Measurements from ENCODE around the gene CHST15. TPM values are rescaled to one million over a fixed set of nuclear protein-coding genes. Genes with fewer than 3 reads are reported as not detected.
"Not testable (repeated sequence)": the region's sequence is repeated elsewhere in the genome, so short reads cannot be mapped to it uniquely, and the experiment has no call there.

The CHST15 gene
- total RNA-seq, 2 donors from 2014 or later: 0.80 to 7.8 TPM

DNA sequence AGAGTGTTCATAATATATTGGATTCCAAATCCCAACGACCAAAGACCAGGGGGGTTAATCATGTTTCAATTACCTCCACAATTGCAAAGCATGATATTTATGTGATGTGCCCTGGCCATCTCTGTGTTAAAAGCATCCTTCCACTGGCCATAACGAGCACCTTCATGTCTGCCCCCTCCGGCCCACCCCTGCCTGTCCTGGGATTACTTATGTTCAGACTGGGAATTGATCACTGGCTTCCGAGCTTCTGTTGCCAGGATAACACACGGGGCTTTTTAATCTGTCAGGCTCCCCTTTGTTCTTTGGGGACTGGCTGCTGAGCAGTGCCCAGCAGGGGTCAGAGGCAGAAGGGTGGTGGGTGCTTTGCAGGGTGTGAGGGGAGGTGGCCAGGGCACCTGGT lies 13.7 kb upstream of the CHST15 start:
- no peak overlapping the region for H3K27ac Mint-ChIP-seq
- ATAC-seq (no peak), DNase-seq (ENCODE audit: low spot score in 2 of 2) (no peak)
- H3K9me3 Mint-ChIP-seq: peaks cover 4 to 6% of the 10 kb centered on the region in 2 donors
- H3K36me3 Mint-ChIP-seq: no peaks in the 10 kb centered on the region

DNA sequence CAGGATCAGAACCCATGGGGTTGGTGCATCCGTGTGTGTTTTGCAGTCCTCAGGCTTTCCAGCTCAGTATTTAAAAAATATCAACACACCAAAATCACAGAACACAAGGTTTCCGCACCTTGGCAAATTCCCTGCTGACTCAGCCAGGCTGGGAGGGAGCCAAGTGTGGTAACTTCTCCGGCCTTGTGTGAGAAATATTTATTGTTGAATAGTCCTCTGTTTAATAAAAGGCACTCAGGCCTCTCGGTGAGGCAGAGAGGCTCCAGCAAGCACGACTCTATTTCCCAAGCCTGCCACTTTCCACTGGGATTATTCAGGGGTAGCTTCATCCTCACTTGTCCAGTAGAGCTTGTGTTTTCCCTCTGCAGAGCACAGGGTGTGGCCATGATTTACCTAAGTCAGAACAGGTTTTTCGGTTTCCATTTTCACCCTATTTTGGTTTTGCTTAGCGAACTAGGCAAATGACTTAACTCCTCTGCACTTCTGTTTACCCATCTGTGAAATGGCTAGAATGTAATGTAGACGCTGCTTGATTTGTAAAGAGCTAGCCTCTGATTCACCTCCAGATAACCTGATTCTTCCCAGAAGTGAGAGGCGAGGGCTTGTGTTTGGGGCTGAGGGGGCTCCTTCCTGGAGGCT lies 13.0 kb upstream of the CHST15 start:
- Mint-ChIP-seq H3K36me3 (no peaks in the 10 kb centered on the region), H3K9me3 (peaks cover 4 to 6% of the 10 kb centered on the region in 2 donors), H3K27ac (no peak overlapping the region)
- ATAC-seq: peak in 1 of 2 donors; percentile 69
- no peak for DNase-seq (ENCODE audit: low spot score in 2 of 2)

DNA sequence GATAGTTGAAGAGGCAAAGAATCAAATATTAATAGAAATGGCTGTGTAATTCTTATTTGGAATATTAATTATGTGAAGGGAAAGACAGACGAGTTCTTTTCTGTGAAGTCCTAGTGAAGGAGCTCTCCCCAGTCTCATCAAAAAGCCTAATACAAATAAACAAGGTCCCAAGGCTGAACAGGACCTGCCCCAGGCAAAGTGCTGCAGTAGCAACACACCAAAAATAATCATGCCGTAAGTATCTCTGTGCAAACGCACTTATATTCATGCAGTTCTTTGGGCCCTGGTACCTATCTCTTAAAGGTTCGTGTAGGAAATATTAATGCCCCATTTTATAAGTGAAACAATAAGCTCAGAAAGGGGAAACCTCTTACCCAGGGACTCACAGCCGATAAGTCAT lies 12.2 kb upstream of the CHST15 start:
- ATAC-seq: no peak
- Mint-ChIP-seq H3K27ac (no peak overlapping the region), H3K36me3 (peaks cover 0 to 3% of the 10 kb centered on the region in 2 donors)

DNA sequence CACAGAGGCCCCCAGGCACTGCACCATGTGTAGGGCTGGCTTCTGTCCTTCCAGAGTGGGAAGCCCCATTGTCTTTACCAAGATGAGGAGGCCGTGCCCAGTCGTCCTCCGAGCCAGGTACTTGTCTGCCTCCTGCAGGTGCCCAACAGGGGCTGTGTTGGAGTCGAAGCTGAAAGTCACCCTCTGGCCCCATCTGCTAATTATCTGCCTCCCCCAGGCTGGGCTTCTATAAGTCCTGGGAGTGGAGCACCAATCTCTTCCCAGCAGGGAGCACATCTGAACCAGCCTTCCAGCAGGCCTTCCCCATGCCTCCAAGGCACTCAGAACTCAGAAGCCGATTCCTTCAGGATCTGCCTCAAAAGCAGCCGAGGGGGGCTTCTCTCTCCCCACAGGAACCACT lies 11.6 kb upstream of the CHST15 start:
- Mint-ChIP-seq H3K27ac (no peak overlapping the region), H3K9me3 (peaks cover 4 to 6% of the 10 kb centered on the region in 2 donors), H3K36me3 (peaks cover 0 to 6% of the 10 kb centered on the region in 2 donors)
- DNase-seq (ENCODE audit: low spot score in 2 of 2) (no peak), ATAC-seq (no peak)

More for the DNA sequence above, 12.2 kb upstream of the CHST15 start:
- H3K9me3 Mint-ChIP-seq: peaks cover 4 to 6% of the 10 kb centered on the region in 2 donors
- DNase-seq (ENCODE audit: low spot score in 2 of 2): no peak

DNA sequence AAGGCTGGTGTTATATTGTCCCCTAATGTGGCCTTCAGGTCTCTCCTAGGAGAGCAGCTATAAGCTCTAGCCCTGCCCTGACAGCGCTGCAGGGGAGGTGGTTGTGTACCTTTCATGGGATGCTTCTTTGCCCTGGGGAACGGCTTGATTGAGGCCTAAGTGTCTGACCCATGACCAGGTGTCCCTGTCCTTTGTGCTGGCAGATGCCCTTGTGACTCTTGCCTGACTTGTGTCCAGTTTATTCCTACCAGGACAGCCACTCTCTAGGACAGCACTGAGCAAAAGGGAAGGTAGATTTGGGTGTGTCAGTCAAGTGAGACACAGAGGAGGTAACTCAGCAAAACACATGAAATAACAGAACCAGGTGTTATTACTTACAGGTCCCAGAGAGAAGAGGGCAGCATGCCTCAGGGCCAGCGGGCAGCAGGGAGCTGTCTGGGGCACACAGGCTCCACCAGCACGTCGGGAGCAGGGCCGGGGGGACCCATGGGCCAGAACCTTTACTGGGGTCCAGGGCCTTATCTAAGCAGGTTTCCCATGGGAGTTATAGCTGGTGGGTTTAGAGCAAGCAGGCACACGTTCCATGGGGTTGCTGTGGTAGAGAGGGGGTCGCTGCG lies 10.7 kb upstream of the CHST15 start:
- H3K9me3 Mint-ChIP-seq: peaks cover 4 to 6% of the 10 kb centered on the region in 2 donors
- ATAC-seq: no peak
- no peak for DNase-seq (ENCODE audit: low spot score in 2 of 2)
- peaks cover 0 to 6% of the 10 kb centered on the region in 2 donors for H3K36me3 Mint-ChIP-seq
- no peak overlapping the region for H3K27ac Mint-ChIP-seq

DNA sequence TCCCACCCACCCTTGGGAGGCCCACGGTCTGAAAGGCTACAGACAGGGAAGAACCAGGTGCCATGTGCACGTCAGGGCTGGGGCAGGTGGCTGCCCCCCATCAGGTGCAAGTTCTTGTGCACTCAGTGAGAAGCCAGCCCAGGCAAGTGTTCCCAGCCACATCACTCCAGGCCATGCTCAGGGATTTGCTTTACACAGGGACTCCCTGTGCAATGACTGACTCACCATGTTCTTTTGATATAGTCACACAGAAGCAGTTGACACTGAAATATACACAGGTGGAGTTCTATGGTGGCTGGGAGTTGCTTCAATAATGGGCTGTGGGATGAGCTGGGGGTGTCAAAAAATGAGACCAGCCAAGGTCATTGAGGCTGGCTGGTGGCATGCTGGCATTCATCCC lies 8.0 kb upstream of the CHST15 start:
- Mint-ChIP-seq H3K27ac (no peak overlapping the region), H3K9me3 (peaks cover 4 to 6% of the 10 kb centered on the region in 2 donors), H3K36me3 (peaks cover 0 to 7% of the 10 kb centered on the region in 2 donors)
- no peak for DNase-seq (ENCODE audit: low spot score in 2 of 2)
- no peak for ATAC-seq

DNA sequence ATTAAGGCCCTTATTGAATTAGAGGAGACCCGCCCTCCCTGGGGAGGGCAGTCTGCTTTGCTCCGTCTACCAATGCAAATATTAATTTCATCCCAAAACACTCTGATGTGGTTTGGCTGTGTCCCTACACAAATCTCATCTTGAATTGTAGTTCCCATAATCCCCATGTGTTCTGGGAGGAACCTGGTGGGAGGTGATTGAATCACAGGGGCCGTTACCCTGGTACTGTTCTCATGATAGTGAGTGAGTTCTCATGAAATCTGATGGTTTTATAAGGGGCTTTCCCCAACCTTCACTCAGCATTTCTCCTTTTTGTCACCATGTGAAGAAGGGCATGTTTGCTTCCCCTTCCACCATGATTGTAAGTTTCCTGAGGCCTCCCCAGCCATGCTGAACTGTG lies 7.3 kb upstream of the CHST15 start:
- DNase-seq (ENCODE audit: low spot score in 2 of 2); H3K27ac Mint-ChIP-seq; H3K9me3 Mint-ChIP-seq: not testable (repeated sequence)
- ATAC-seq: peak in 1 of 2 donors; percentile 44
- H3K36me3 Mint-ChIP-seq: peaks cover 0 to 13% of the 10 kb centered on the region in 2 donors

DNA sequence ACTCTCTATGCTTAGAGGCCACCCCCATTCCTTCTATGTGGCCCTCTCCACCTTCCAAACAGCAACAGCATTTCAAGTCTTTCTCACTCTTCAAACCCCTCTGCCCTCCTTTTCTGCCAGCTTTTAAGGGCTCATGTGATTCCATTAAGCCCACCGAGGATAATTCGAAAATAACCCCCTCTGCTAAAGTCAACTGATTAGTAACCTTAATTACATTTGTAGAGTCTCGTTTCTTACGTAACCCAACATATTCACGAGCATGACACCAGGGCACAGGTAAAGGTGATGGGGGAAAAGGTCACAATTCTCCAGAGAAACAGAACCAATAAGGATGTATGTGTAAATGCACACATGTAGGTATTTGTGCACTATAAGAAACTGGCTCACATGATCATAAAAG lies 6.7 kb upstream of the CHST15 start:
- Mint-ChIP-seq H3K27ac (no peak overlapping the region), H3K9me3 (peaks cover 4 to 6% of the 10 kb centered on the region in 2 donors), H3K36me3 (peaks cover 0 to 13% of the 10 kb centered on the region in 2 donors)
- DNase-seq (ENCODE audit: low spot score in 2 of 2) (no peak), ATAC-seq (no peak)

DNA sequence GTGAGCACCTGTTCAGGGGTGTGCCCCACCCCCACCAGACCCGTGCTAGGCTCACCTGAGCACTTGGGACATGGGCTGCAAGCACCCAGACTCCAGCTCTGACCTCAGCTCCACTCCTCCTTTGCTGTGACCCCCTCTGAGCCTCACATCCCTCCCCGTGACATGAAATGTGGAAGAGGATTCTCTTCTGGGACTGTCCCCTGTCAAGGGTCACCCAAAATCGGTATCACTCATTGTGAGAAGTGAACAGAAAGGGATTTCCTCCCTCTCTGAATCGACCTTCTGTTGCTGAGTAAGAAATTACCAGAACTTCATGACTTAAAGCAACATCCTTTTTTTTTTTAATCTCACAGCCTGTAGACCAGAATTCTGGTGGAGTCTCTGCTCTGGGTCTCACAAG lies 6.2 kb upstream of the CHST15 start:
- DNase-seq (ENCODE audit: low spot score in 2 of 2): no peak
- peak; percentile 68 to 76 for ATAC-seq
- peaks cover 4 to 6% of the 10 kb centered on the region in 2 donors for H3K9me3 Mint-ChIP-seq
- peaks cover 0 to 13% of the 10 kb centered on the region in 2 donors for H3K36me3 Mint-ChIP-seq
- no peak overlapping the region for H3K27ac Mint-ChIP-seq

DNA sequence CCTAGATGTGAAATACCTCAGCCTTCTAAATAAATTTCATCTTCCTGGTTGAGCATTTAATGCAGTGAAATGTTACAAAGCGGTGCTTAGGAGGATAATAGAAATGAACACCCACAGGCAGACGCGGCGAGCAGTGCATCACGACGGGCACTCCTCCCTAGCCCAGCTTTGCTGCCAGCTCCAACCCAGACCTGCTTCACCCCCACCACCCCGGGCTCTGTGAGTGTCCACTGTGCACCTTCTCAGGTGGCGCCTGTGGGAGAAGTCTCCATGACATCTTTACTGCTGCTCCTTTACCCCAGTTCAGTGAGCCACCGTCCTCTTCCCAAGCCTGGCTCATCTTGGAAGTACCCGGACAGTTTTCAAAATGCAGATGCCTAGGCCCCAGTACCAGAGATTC lies 5.2 kb upstream of the CHST15 start:
- Mint-ChIP-seq H3K9me3 (no peaks in the 10 kb centered on the region), H3K27ac (no peak overlapping the region), H3K36me3 (peaks cover 0 to 13% of the 10 kb centered on the region in 2 donors)
- no peak for DNase-seq (ENCODE audit: low spot score in 2 of 2)
- no peak for ATAC-seq

DNA sequence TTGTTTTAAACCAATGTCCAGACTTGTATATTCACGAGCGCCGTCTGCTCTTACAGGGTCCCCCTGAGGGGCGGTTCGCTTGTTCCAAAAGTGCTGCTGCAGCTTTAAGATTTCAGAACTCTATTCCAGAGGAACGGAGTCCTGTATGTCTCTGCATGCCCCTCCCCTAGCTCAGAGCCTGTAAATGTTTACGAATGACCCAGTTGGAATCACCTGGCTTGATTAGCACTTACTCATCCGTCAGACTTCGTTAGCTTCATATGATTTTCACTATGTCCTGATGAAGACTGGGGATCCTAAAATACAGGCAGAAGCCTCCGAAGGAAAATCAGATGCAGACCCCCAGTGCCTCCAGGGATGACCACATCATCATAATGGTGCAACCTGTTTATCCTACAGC lies 4.5 kb upstream of the CHST15 start:
- no peak for DNase-seq (ENCODE audit: low spot score in 2 of 2)
- ATAC-seq: no peak
- no peak overlapping the region for H3K27ac Mint-ChIP-seq
- no peaks in the 10 kb centered on the region for H3K9me3 Mint-ChIP-seq
- peaks cover 0 to 13% of the 10 kb centered on the region in 2 donors for H3K36me3 Mint-ChIP-seq

DNA sequence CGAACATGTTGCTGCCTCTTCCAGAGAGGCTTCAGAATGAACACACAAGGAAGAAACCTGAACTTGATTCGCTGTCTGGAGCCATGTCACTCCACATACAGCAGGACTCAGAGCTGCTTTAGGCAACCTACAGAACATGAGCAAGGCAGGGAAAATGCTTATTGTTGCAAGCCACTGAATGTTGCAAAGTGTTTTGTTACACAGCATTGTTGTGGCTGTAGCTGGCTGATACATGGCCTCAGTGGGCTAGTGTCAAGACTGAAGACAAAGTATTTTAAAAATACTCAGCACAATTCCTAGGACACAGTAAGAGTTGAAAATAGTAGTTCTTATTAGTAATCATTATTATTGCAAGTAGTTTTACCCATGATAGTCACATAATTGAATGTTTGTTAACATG lies 3.1 kb upstream of the CHST15 start:
- no peak overlapping the region for H3K27ac Mint-ChIP-seq
- no peak for DNase-seq (ENCODE audit: low spot score in 2 of 2)
- ATAC-seq: no peak
- H3K9me3 Mint-ChIP-seq: no peaks in the 10 kb centered on the region
- peaks cover 0 to 13% of the 10 kb centered on the region in 2 donors for H3K36me3 Mint-ChIP-seq

DNA sequence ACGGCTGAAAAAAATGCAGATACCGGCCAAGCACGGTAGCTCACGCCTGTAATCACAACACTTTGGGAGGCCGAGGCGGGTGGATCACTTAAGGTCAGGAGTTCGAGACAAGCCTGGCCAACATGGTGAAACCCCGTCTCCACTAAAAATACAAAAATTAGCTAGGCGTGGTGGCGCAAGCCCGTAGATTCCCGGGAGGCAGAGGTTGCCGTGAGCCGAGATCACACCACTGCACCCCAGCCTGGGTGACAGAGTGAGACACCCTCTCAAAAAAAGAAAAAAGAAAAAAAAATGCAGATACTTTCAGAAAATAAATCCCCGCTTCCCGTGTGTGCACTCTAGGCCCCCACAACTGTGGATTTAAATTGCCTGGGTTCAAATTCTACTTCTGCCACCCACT lies 2.4 kb upstream of the CHST15 start:
- peaks cover 0 to 11% of the 10 kb centered on the region in 2 donors for H3K36me3 Mint-ChIP-seq
- ATAC-seq; H3K27ac Mint-ChIP-seq; DNase-seq (ENCODE audit: low spot score in 2 of 2); H3K9me3 Mint-ChIP-seq: not testable (repeated sequence)

DNA sequence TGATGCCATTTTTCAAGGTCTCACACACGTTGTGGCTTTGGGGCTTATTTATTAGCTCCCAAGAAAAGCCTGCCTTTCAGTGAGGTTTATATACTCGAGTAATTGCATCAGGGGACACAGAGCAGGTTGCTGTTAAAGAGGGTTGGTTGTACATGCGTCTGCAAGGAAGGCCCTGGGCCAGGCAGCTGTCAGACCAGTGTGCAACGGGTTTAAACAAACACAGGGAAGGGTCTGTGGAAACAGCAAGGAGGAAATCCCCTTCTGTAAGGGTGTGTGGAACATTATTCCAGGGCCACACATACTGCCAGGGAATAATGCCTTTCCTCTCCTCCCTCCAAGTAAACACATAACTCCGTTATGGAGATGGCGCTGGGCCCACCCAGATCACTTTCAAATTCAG lies 1.7 kb upstream of the CHST15 start:
- ATAC-seq: no peak
- no peak for DNase-seq (ENCODE audit: low spot score in 2 of 2)
- no peak overlapping the region for H3K27ac Mint-ChIP-seq
- H3K36me3 Mint-ChIP-seq: peaks cover 0 to 6% of the 10 kb centered on the region in 2 donors
- H3K9me3 Mint-ChIP-seq: no peaks in the 10 kb centered on the region

DNA sequence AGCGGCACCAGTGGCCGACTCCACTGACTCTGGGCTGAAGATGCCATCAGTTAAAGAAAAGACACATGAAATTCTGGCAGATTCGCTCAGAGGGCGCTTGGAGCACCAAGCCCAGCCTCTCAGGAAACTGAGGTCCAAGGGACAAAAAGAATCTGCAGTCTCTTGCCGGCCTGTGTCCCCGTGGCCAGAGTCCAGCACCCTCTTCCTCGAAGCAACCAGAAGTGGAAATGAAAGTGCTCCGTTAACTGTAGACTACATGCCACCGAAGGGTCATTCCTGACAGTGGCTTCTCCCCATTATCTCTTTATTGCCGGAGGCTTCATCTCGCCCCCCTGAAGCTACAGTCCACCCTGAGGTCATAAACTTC lies 1.0 kb upstream of the CHST15 start:
- DNase-seq (ENCODE audit: low spot score in 2 of 2) (no peak), ATAC-seq (no peak)
- H3K27ac Mint-ChIP-seq: no peak overlapping the region
- H3K36me3 Mint-ChIP-seq: peaks cover 0 to 6% of the 10 kb centered on the region in 2 donors
- no peaks in the 10 kb centered on the region for H3K9me3 Mint-ChIP-seq

DNA sequence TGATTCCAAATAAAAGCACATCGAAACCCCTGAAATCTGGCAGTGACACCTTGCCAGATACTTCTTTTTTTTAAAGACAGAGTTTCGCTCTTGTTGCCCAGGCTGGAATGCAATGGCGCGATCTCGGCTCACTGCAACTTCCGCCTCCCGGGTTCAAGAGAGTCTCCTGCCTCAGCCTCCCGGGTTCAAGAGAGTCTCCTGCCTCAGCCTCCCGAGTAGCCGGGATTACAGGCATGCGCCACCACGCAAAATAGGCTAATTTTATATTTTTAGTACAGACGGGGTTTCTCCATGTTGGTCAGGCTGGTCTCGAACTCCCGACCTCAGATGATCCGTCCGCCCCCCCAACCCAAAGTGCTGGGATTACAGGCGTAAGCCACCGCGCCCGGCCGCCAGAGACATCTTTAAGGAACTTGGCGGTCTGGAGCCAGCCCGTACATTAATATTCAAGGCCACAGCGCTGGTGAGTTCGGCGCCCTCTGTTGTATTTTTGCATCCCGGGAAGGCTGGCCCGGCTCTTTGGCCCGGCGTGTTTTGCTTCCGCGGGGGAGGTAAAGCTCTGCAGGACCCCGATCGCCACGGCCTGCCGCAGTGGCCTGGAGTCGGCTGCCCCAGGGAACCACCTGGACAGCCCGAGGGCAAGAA lies 498 bp upstream of the CHST15 start:
- not testable (repeated sequence) for H3K36me3 Mint-ChIP-seq; ATAC-seq; H3K9me3 Mint-ChIP-seq; H3K27ac Mint-ChIP-seq; DNase-seq (ENCODE audit: low spot score in 2 of 2)

DNA sequence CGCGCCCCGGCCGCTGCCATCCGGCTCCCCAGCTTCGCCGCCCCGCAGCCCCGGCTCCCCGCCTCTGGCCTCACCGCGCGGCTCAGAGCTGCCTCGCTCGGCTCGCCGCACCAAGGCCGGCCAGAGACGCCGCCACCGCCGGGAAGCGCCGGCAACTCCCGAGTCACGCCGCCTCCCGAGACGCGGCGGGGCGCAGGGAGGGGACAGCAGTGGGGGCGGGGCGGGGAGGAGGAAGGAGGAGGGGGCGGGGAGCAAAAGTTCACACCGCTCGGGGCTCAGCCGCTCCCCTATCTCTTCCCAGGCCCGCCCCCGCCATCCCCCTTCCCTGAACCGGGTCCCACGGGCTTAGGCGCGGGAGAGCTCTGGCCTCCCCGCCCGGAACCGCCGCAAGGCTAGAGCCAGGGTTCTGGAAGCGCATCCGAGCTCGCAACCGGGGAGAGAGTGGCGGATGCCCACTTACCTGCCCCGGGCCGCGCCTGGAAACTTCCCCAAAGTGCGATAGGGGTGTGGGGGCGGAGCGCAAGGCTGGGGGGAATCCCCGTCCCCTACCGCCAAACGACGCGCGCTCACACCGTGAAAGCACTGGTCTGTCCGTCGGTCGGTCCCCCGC lies 1.0 kb downstream of the CHST15 start:
- DNase-seq (ENCODE audit: low spot score in 2 of 2) (peak; percentile 52 to 71), ATAC-seq (peak; percentile 76 to 79)
- Mint-ChIP-seq H3K36me3 (peaks cover 0 to 6% of the 10 kb centered on the region in 2 donors), H3K9me3 (no peaks in the 10 kb centered on the region), H3K27ac (no peak overlapping the region)

Measured in activated naive CD4-positive, alpha-beta T cell treated with anti-CD3 and anti-CD28 coated beads, Interleukin-2, amount 50 U/mL, for 72 hours (primary cell).